Hematopoietic multipotent progenitor cell treated with erythropoietin and hydrocortisone succinate and interleukin-3 and kit ligand, for 15 days (in vitro differentiated cells): Measurements from ENCODE around the gene PDCD10.

Source experiments
- DNase-seq: peaks from one replicate; pipeline ENCODE4 v3.0.0-alpha.2; 2015; ENCODE audit warnings: low spot score

The PDCD10 gene

GRCh38 chr3:167734498-167735232 is at the start of gene PDCD10:
PDCD10 (minus strand) TSS chr3:167734892; CDS start chr3:167720157, 14,735 bp downstream.
- peak; percentile 98 for DNase-seq

GRCh38 chr3:167783781-167784180 is 49.1 kb upstream of the PDCD10 start:
- no peak for DNase-seq

- no peak for DNase-seq
These were observed 45.7 kb upstream of the PDCD10 start for GRCh38 chr3:167780214-167780883.

GRCh38 chr3:167777356-167777755 is 42.7 kb upstream of the PDCD10 start:
- no peak for DNase-seq

- DNase-seq, result no peak
These were observed 41.5 kb upstream of the PDCD10 start for GRCh38 chr3:167776066-167776685.

GRCh38 chr3:167773584-167773983 is 38.9 kb upstream of the PDCD10 start:
- no peak for DNase-seq

- no peak for DNase-seq
These were observed 38.3 kb upstream of the PDCD10 start for GRCh38 chr3:167772992-167773391.

- no peak for DNase-seq
These were observed 27.6 kb upstream of the PDCD10 start for GRCh38 chr3:167762296-167762695.

GRCh38 chr3:167761302-167761701 is 26.6 kb upstream of the PDCD10 start:
- no peak for DNase-seq

- DNase-seq, result no peak
These were observed 19.4 kb upstream of the PDCD10 start for GRCh38 chr3:167754049-167754448.

GRCh38 chr3:167750272-167750971 is 15.7 kb upstream of the PDCD10 start:
- DNase-seq, result no peak

- DNase-seq, result no peak
These were observed 15.0 kb upstream of the PDCD10 start for GRCh38 chr3:167749728-167750127.

- no peak for DNase-seq
These were observed 14.5 kb upstream of the PDCD10 start for GRCh38 chr3:167749209-167749608.

- no peak for DNase-seq
These were observed 9.1 kb upstream of the PDCD10 start for GRCh38 chr3:167743799-167744198.

GRCh38 chr3:167742338-167742737 is 7.6 kb upstream of the PDCD10 start:
- DNase-seq, result no peak

- peak; percentile 72 for DNase-seq
These were observed 6.4 kb upstream of the PDCD10 start for GRCh38 chr3:167740961-167741587.

- no peak for DNase-seq
These were observed 4.6 kb upstream of the PDCD10 start for GRCh38 chr3:167739190-167739810.

- DNase-seq, result no peak
These were observed 3.3 kb upstream of the PDCD10 start for GRCh38 chr3:167738037-167738436.

GRCh38 chr3:167736997-167737396 is 2.3 kb upstream of the PDCD10 start:
- no peak for DNase-seq

GRCh38 chr3:167736264-167736787 is 1.6 kb upstream of the PDCD10 start:
- DNase-seq, result no peak
